ENCODE results near the gene SLC46A1. TPM values are rescaled to one million over a fixed set of nuclear protein-coding genes. Genes with fewer than 3 reads are reported as not detected.
"Not testable (repeated sequence)": the region's sequence is repeated elsewhere in the genome, so short reads cannot be mapped to it uniquely, and the experiment has no call there.

Gene SLC46A1
- 1 to 10 TPM; 5.2 to 6.1 TPM for total RNA-seq

- peak; percentile 76 for DNase-seq
- Mint-ChIP-seq H3K4me3 (peak within 1 kb of the TSS; percentile 83), H3K36me3 (no peaks in the 10 kb centered on the region), H3K4me1 (peaks cover 11% of the 10 kb centered on the region), H3K27ac (peak within 1 kb of the TSS; percentile 54), H3K9me3 (no peaks in the 10 kb centered on the region), H3K27me3 (no peaks in the 10 kb centered on the region)
Measured at GRCh38 chr17:28405632-28406472, at the start of gene SLC46A1. SLC46A1 (minus strand) TSS chr17:28406212; CDS start chr17:28406114, 98 bp downstream.

DNA sequence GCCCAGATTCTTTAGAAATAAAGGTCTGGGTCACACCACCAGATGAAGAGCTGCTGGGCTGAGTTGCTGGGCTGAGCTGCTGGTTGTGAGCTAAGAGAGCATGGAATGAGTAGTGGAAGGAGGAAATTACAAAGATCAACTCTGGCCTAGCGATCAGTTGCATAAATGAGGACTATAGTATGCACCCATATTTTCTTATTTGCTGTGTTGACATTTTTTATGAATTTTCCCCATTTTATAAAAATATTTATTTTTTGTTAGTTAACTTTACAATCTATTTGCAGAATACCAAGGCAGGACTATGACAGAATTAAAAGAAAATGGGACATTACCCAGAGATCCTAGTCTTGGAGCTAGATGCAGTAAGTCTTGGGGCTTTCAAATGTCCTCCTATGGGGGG is 43.8 kb upstream of the SLC46A1 start:
- H3K4me3 Mint-ChIP-seq: no peak overlapping the region
- no peak overlapping the region for H3K27ac Mint-ChIP-seq
- no peaks in the 10 kb centered on the region for H3K4me1 Mint-ChIP-seq
- peaks cover 8% of the 10 kb centered on the region for H3K27me3 Mint-ChIP-seq
- no peaks in the 10 kb centered on the region for H3K9me3 Mint-ChIP-seq
- DNase-seq: no peak
- no peaks in the 10 kb centered on the region for H3K36me3 Mint-ChIP-seq

DNA sequence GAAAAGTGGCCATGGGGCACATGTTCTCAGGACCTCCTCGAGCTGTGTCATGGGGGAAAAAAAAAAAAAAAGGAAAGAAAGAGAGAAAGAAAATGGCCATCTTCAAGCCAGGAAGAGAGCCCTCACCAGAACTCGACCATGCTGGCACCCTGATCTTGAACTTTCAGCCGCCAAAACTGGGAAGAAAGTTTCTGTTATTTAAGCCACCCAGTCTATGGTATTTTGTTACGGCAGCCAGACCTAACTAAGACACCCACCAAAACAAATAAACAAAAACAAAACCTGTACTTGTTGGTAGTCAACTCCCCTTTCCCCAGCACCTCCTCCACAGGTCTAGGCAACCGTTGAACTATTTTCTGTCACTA is 41.4 kb upstream of the SLC46A1 start:
- Mint-ChIP-seq H3K4me1 (no peaks in the 10 kb centered on the region), H3K27me3 (peaks cover 21% of the 10 kb centered on the region), H3K36me3 (no peaks in the 10 kb centered on the region), H3K4me3 (no peak overlapping the region), H3K27ac (no peak overlapping the region), H3K9me3 (no peaks in the 10 kb centered on the region)
- DNase-seq: no peak

GRCh38 chr17:28446716-28447395 is 40.8 kb upstream of the SLC46A1 start:
- Mint-ChIP-seq H3K4me3 (no peak overlapping the region), H3K36me3 (no peaks in the 10 kb centered on the region), H3K4me1 (no peaks in the 10 kb centered on the region), H3K27ac (no peak overlapping the region), H3K27me3 (peaks cover 27% of the 10 kb centered on the region), H3K9me3 (no peaks in the 10 kb centered on the region)
- DNase-seq: no peak

DNA sequence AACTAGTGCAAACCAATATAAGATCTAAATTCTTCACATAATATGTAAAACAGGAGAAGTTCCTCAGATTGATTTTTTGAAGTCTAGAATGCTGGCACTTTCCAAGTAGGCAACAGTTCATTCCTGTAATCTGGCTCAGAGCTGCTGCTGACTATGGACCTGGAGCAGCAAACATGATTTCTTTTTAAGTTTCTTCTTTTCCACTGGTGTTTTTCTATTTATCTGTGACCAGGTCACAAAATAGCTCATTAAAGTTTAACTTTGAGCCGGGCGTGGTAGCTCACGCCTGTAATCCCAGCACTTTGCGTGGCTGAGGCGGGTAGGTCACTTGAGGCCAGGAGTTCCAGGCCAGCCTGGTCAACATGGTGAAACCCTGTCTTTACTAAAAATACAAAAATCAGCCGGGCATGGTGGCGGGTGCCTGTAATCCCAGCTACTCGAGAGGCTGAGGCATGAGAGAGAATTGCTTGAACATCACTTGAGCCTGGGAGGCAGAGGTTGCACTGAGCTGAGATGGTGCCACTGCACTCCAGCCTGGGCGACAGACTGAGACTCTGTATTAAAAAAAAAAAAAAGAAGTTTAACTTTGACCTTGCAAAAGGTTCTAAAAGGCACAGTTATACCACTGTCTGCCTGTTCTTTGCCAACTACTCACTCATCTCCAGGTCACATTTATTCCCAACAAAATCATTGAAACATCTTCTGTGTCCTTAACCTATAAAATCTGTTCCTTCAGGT is 38.1 kb upstream of the SLC46A1 start:
- DNase-seq: no peak
- peaks cover 28% of the 10 kb centered on the region for H3K27me3 Mint-ChIP-seq
- H3K27ac Mint-ChIP-seq: no peak overlapping the region
- H3K4me1 Mint-ChIP-seq: no peaks in the 10 kb centered on the region
- no peaks in the 10 kb centered on the region for H3K36me3 Mint-ChIP-seq
- no peaks in the 10 kb centered on the region for H3K9me3 Mint-ChIP-seq
- no peak overlapping the region for H3K4me3 Mint-ChIP-seq

GRCh38 chr17:28434326-28434725 is 28.3 kb upstream of the SLC46A1 start:
- H3K4me3 Mint-ChIP-seq: not testable (repeated sequence)

GRCh38 chr17:28433721-28434120 is 27.7 kb upstream of the SLC46A1 start:
- Mint-ChIP-seq H3K27me3 (peaks cover 22% of the 10 kb centered on the region), H3K9me3 (no peaks in the 10 kb centered on the region), H3K4me3 (no peak overlapping the region), H3K27ac (no peak overlapping the region), H3K4me1 (no peaks in the 10 kb centered on the region), H3K36me3 (no peaks in the 10 kb centered on the region)
- no peak for DNase-seq

More at GRCh38 chr17:28434326-28434725, 28.3 kb upstream of the SLC46A1 start:
- not testable (repeated sequence) for H3K9me3 Mint-ChIP-seq, H3K27ac Mint-ChIP-seq, H3K36me3 Mint-ChIP-seq, H3K4me1 Mint-ChIP-seq, DNase-seq
- peaks cover 22% of the 10 kb centered on the region for H3K27me3 Mint-ChIP-seq

DNA sequence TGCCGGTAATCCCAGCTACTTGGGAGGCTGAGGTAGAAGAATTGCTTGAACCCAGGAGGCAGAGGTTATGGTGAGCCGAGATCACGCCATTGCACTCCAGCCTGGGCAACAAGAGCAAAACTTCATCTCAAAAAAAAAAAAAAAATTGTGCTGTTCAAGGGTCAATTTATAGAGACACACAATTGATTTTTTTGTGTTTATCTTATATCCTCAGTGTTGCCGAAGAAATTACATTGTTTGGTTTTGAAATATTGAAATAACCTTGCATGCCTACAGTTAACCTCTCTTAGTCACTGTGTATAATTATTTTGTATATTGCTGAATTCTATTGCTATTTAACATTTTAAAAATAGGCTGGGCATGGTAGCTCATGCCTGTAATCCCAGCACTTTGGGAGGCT is 22.0 kb upstream of the SLC46A1 start:
- H3K27me3 Mint-ChIP-seq: peaks cover 18% of the 10 kb centered on the region
- DNase-seq, H3K9me3 Mint-ChIP-seq, H3K4me3 Mint-ChIP-seq, H3K27ac Mint-ChIP-seq, H3K36me3 Mint-ChIP-seq, H3K4me1 Mint-ChIP-seq: not testable (repeated sequence)

DNA sequence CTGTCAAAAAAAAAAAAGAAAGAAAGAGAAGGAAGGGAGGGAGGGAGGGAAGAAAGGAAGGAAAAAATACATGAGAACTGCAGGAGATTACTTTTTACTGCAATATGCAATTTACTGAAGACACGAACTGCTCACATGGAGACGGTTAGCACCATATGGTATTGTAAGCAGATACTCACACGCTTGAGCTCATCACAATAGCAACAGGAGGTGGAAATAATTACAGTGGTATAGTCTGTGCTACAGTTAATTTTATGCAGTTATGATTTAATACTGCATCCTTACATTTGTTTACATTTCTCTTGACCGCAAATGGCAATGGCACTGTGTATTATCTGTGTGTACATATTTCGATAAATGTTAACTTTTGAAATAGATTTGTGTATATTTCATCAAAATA is 21.4 kb upstream of the SLC46A1 start:
- H3K27me3 Mint-ChIP-seq: peaks cover 13% of the 10 kb centered on the region
- no peaks in the 10 kb centered on the region for H3K36me3 Mint-ChIP-seq
- DNase-seq: no peak
- no peaks in the 10 kb centered on the region for H3K4me1 Mint-ChIP-seq
- H3K9me3 Mint-ChIP-seq: no peaks in the 10 kb centered on the region
- no peak overlapping the region for H3K27ac Mint-ChIP-seq
- no peak overlapping the region for H3K4me3 Mint-ChIP-seq

DNA sequence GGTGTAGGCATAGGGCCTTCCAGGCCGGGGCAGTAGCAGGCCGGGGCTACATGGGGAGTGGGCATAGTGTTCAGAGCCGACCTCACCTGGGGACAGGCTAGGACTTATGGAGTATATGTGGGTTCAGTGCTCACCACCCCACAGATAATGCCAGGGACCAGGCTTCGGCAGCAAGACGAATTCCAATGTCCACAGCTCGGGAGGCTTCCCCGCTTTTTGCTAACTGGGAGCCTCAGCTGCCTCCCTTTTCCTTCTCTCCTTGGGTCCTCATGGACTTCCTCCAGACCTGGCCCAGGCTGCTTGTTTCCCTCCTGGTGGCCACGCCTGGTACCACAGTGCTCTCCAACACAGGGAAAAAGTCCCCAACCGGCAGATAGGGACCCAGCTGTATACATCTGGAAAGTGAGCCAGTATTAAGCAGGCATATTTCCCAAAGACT is 20.1 kb upstream of the SLC46A1 start:
- no peaks in the 10 kb centered on the region for H3K36me3 Mint-ChIP-seq
- no peak for DNase-seq
- no peak overlapping the region for H3K4me3 Mint-ChIP-seq
- H3K9me3 Mint-ChIP-seq: no peaks in the 10 kb centered on the region
- H3K27ac Mint-ChIP-seq: no peak overlapping the region
- H3K27me3 Mint-ChIP-seq: peaks cover 4% of the 10 kb centered on the region
- no peaks in the 10 kb centered on the region for H3K4me1 Mint-ChIP-seq

GRCh38 chr17:28425206-28425605 is 19.2 kb upstream of the SLC46A1 start:
- no peak for DNase-seq
- H3K4me1 Mint-ChIP-seq: no peaks in the 10 kb centered on the region
- H3K27ac Mint-ChIP-seq: no peak overlapping the region
- H3K27me3 Mint-ChIP-seq: peaks cover 4% of the 10 kb centered on the region
- H3K4me3 Mint-ChIP-seq: no peak overlapping the region
- no peaks in the 10 kb centered on the region for H3K36me3 Mint-ChIP-seq
- no peaks in the 10 kb centered on the region for H3K9me3 Mint-ChIP-seq

GRCh38 chr17:28421787-28422305 is 15.8 kb upstream of the SLC46A1 start:
- Mint-ChIP-seq H3K27ac (no peak overlapping the region), H3K4me1 (no peaks in the 10 kb centered on the region), H3K4me3 (no peak overlapping the region), H3K9me3 (no peaks in the 10 kb centered on the region), H3K36me3 (no peaks in the 10 kb centered on the region), H3K27me3 (peaks cover 4% of the 10 kb centered on the region)
- no peak for DNase-seq

DNA sequence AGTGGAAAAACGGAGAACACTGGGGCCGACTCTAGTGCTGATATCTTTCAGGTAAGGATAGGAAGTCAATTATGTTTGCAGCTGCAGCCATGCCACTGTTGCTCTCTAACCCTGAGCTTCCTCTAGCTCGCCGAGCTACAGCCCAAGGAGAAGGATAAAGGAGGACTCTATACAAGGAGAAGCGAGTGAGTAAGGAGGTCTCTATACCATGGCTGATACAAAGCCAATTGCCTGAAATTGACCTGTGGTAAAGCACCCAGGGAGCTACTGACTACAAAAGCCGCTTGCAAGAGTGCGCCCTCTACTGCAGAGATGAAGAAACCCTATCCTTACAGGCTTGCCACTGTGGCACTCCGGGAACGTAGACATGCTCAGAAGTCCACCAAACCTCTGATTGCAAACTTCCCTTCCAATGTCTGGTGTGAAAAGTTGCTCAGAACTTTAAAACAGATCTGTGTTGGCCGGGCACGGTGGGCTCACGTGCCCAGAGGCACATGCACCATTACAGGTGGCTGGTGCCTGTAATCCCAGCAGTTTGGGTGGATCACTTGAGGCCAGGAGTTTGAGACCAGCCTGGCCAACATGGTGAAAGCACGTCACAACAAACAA is 10.8 kb upstream of the SLC46A1 start:
- no peak overlapping the region for H3K27ac Mint-ChIP-seq
- no peaks in the 10 kb centered on the region for H3K36me3 Mint-ChIP-seq
- no peaks in the 10 kb centered on the region for H3K27me3 Mint-ChIP-seq
- DNase-seq: peak; percentile 57
- no peaks in the 10 kb centered on the region for H3K9me3 Mint-ChIP-seq
- H3K4me1 Mint-ChIP-seq: no peaks in the 10 kb centered on the region
- no peak overlapping the region for H3K4me3 Mint-ChIP-seq

DNA sequence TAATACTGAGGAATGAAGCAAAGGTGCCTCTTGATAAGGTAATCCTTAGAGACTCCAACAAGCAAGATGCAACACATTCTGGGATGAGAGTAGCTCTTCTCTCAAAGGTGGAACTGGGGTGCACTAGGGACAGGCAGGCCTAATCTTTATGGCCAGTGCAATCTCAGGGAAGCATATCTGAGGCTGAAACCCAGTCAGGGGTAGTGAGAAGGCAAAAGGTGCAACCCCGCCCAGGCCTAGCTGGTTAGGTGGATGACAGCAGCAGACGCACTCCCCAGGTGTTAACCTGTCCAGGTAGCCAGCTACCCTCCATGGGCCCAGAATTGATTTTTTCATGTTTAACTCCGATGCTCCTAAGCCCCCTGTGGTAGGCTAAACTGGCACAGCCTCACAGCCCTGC is 9.9 kb upstream of the SLC46A1 start:
- no peaks in the 10 kb centered on the region for H3K36me3 Mint-ChIP-seq

DNA sequence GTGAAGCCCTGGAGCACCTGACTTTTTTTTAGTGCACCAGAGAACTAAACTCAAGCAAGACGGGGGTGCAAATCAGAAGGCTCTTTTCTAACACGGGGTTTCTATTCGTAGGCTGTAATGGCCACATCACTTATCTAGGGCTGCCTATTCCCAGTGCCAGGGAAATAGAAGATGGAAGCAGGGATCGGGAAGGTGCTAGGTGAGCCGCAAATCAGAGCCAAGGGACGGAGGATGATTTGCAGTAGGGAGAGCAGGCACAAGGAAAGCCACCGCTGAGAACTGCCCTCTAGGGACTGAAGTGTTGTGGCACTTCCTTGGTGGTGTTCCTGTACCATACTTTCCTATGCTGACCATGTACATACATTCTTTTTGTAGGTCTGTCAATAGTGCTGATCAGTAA is 7.8 kb upstream of the SLC46A1 start:
- no peak overlapping the region for H3K27ac Mint-ChIP-seq
- H3K4me3 Mint-ChIP-seq: no peak overlapping the region
- no peaks in the 10 kb centered on the region for H3K4me1 Mint-ChIP-seq
- H3K36me3 Mint-ChIP-seq: no peaks in the 10 kb centered on the region
- no peaks in the 10 kb centered on the region for H3K27me3 Mint-ChIP-seq
- DNase-seq: no peak
- no peaks in the 10 kb centered on the region for H3K9me3 Mint-ChIP-seq

More for the DNA sequence above, 9.9 kb upstream of the SLC46A1 start:
- Mint-ChIP-seq H3K4me3 (no peak overlapping the region), H3K27ac (no peak overlapping the region), H3K9me3 (no peaks in the 10 kb centered on the region), H3K27me3 (no peaks in the 10 kb centered on the region), H3K4me1 (no peaks in the 10 kb centered on the region)
- DNase-seq: no peak

Measured in activated naive CD8-positive, alpha-beta T cell treated with anti-CD3 and anti-CD28 coated beads for 36 hours (primary cell).